GM18951 (cell line): Measurements from ENCODE around the gene UTS2B.

Source experiments
- POLR2A ChIP-seq: IDR thresholded peaks from 4 replicates; pipeline ENCODE4 v1.6.1; 2011; ENCODE audit warnings: mild to moderate bottlenecking; ENCODE audit not compliant: insufficient read length, insufficient read depth; ENCODE audit errors: extremely low read depth
- in situ Hi-C: fragments of 300-500 bp; cut with MboI; formaldehyde crosslinking; loops from one replicate; pipeline ENCODE4 v1.12.0; 2022; ENCODE audit warnings: low sequenced_read_pairs, mixed read lengths, inconsistent platforms; ENCODE audit not compliant: unreplicated experiment

Gene UTS2B

DNA sequence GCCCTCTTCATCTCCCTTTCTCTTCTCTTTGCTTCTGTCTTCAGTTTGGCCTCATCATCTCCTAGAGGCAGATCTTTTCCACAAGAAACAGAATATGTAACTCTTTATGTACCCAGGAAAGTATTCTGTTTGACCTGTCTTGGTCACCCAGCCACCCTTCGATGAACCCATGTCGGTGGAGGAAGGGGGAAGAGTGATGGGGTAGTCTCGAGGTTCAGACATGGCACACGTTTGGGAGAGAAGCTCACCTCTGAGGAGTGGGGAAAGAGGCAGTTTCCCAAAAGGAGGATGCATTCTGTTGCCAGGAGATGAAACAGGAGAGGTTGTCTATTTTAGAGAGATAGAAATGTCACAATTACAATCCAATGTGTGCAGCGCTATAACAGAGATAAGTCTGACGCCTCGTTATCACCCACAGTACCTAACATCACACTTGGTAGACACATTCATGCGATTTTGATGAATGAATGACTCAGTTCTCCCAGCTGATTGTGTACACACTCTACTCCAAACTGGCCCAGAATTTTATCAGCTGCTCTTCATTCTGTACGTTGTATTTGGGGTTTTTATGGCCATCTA is 1.9 kb downstream of the UTS2B start:
- in situ Hi-C loops, result no loop called here

GRCh38 chr3:191327526-191327925 is 2.8 kb downstream of the UTS2B start:
- in situ Hi-C loops, result no loop called here
- no peak for TF ChIP-seq POLR2A

More for the DNA sequence above, 1.9 kb downstream of the UTS2B start:
- TF ChIP-seq POLR2A, result no peak

DNA sequence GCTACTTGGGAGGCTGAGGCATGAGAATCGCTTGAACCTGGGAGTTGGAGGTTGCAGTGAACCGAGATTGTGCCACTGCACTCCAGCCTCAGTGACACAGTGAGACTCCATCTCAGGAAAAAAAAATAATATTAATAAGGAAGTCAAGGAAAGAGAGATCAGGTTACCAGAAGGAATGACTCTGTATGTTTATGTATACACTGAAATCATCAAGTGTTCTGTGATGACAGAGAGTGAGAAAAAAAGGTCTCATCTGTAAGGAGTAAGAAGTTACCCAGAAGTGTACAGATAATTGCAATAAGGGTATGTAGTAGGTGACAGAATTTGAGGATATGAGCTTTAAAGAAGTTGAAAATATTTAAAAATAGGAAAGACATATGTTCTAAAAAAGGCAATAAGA is 5.4 kb downstream of the UTS2B start:
- in situ Hi-C loops, result no loop called here

GRCh38 chr3:191321019-191321767 is 9.1 kb downstream of the UTS2B start:
- in situ Hi-C loops, result no loop called here
- TF ChIP-seq POLR2A, result no peak

More for the DNA sequence above, 5.4 kb downstream of the UTS2B start:
- TF ChIP-seq POLR2A, result no peak

DNA sequence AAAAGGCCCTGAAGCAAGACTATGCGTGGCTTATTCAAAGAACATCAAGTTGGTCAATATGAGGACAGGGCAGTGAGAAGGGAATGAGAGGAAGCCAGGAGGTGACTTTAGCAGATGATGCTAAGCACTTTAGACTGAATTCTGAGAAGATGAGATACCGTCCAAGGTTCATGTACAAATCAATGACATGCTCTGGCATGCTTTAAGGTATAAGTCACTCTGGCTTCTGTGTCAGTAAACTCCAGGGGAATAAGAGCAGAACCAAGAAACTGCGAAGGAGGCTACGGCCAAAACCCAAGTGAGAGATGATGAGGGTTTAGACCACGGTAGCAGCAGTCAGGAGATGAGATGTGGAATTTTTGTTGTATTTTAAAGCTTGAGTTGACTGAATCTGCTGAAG is 10.0 kb downstream of the UTS2B start:
- no peak for TF ChIP-seq POLR2A
- in situ Hi-C loops, result no loop called here

DNA sequence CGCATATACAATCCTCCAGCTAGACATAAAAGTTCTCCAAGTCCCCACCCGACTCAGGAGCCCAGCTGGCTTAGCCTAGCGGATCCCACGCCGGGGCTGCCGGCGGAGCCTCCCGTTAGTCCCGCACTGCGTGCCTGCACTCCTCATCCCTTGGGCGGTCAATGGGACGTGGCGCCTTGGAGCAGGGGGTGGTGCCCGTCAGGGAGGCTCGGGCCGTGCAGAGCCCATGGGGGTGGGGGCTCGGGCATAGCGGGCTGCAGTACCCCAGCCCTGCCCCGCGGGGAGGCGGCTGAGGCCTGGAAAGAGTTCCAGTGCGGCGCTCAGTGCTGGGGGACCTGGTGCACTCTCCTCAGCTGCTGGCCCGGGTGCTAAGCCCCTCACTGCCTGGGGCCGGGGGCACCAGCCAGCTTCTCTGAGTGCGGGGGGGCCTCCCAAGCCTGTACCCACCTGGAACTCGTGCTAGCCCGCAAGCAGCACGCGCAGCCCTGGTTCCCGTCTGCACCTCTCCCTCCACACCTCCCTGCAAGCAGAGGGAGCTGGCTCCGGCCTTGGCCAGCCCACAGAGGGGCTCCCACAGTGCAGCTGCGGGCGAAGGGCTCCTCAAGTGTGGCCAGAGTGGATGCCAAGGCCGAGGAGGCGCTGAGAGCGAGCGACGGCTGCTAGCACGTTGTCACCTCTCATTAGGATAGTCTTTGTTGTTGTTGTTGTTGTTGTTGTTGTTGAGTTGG is 13.3 kb downstream of the UTS2B start:
- in situ Hi-C loops, result no loop called here
- no peak for TF ChIP-seq POLR2A

DNA sequence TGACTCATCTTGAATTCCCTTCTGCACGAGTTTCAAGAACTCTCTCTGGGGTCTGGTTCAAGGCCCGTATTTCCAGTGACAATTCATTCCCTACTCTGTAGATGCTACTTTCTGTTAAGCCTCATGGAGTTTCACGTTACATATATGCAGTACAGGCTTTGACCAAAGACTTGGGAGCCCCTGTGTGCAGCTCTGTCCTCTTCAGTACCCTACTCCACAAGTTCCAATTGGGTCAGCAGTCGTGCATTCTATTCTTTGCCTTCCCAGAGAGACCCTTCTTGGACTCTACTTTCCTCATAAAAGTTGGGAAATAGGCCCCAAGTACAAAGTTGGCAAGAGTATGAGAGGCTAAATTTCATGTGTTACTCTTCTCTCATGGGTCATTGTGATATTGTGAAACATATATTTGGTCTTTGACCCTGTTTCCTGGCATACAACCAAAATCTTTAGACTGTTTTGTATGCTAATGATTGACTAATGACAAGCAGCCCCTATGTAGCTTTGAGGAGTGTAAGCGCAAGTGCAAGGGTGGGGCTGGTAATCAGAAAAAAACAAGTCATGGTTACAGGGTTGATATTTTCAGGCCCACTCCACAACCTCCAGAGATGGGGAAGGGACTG is 16.1 kb downstream of the UTS2B start:
- no peak for TF ChIP-seq POLR2A
- in situ Hi-C loops, result no loop called here

DNA sequence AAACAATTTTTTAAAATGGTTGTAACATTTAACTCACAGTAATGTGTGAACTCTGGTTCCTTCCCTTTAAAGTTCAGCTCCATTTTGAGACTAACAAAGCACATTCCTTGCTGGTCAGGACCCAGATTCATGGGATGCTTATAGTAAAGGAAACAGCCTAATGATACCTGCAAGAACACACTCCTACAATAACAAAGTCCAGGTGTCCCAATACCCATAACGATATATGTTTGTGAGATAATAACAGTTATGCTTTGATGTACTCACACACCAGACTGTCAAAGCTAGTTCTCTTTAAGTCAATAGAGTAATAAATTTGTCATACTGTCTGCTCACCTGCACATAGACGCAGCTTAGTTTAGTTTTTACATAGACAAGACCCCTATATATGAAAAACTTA is 17.0 kb downstream of the UTS2B start:
- TF ChIP-seq POLR2A, result no peak

GRCh38 chr3:191307341-191307740 is 23.0 kb downstream of the UTS2B start:
- in situ Hi-C loops, result no loop called here

More for the DNA sequence above, 17.0 kb downstream of the UTS2B start:
- in situ Hi-C loops, result no loop called here

GRCh38 chr3:191306428-191306827 is 23.9 kb downstream of the UTS2B start:
- TF ChIP-seq POLR2A, result no peak
- in situ Hi-C loops, result no loop called here

More at GRCh38 chr3:191307341-191307740, 23.0 kb downstream of the UTS2B start:
- TF ChIP-seq POLR2A, result no peak

DNA sequence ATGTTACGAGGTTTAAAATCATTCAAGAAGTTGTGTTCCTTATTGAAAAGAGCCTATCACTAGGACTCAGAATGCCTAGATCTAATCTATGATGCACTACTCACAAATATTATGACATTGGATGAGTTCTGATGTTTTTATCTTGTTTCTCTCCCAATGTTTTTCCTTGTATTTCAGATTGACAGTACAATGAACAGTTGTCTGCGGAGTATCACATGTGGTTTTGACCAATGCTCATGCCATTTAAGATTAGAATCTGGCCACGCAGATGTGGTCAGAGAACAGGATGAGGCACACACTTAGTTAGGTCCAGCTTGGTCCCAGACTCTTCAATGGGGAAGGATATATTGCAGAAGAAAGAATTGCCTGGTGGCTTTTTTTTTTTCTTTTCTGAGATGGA is 26.7 kb downstream of the UTS2B start:
- no peak for TF ChIP-seq POLR2A
- in situ Hi-C loops, result no loop called here

- in situ Hi-C loops, result no loop called here
- TF ChIP-seq POLR2A, result no peak
Observed at GRCh38 chr3:191302451-191302850, 27.9 kb downstream of the UTS2B start.

- in situ Hi-C loops, result no loop called here
- TF ChIP-seq POLR2A, result no peak
Observed at GRCh38 chr3:191301782-191302411, 28.4 kb downstream of the UTS2B start.
